ENCODE data around the gene MDK.

DNA sequence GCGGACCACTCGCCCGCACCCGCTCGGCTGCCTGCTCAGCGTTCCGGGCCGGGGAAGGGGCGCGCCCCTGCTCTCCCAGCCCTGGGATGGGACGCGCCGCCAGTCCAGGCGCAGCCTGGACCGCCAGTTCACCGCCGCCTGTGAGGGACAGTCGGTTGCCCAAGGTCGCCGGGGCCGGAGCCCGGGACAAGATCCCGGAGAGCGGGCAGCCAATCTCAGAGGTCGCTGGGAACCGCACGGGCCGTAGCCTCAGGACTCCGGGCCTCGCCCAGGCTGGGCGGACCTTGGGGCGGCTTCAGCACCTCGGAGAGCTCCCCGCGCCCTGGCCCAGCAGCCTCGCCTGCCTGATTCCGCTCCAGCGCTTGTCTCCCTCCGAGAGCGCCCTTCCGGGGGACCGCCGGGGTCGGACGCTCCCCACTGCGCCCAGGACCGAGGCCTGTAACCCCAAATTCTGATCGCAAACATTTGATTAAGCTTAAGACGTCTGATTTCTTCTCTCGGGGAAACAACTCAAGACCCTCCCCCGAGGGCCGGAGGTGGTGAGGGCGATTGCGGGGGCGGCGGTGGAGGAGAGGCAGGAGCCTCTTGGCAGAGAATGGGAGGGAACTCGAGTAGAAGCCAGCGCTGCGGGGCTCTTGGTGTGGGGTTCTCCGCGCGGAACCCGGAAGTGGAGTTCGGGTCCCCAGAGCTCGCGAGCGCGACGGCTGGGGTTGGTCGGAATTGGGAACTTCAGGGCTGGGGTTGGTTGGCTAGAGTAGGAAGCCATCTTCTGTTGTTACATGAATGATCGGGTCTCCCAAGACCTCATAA lies 11.2 kb downstream of the MDK start:
- TF ChIP-seq, protein P1, sequence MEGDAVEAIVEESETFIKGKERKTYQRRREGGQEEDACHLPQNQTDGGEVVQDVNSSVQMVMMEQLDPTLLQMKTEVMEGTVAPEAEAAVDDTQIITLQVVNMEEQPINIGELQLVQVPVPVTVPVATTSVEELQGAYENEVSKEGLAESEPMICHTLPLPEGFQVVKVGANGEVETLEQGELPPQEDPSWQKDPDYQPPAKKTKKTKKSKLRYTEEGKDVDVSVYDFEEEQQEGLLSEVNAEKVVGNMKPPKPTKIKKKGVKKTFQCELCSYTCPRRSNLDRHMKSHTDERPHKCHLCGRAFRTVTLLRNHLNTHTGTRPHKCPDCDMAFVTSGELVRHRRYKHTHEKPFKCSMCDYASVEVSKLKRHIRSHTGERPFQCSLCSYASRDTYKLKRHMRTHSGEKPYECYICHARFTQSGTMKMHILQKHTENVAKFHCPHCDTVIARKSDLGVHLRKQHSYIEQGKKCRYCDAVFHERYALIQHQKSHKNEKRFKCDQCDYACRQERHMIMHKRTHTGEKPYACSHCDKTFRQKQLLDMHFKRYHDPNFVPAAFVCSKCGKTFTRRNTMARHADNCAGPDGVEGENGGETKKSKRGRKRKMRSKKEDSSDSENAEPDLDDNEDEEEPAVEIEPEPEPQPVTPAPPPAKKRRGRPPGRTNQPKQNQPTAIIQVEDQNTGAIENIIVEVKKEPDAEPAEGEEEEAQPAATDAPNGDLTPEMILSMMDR (conservative IDR thresholded peaks at IDR 0.05 in 1 of 2, IDR thresholded peaks at IDR 0.05 in 1 of 2; ENCODE audit: extremely low read depth in 1 of 2, insufficient read depth in 1 of 2, low read depth in 1 of 2, low read length in 2 of 2) = no peak
- TF ChIP-seq EZH2 (IDR thresholded peaks at IDR 0.05; ENCODE audit: borderline replicate concordance, low read length) = no peak

Measured in mammary epithelial cell (primary cell).